ENCODE measurements around the gene TTC28. TPM values are rescaled to one million over a fixed set of nuclear protein-coding genes. Genes with fewer than 3 reads are reported as not detected.
"Not testable (repeated sequence)": the region's sequence is repeated elsewhere in the genome, so short reads cannot be mapped to it uniquely, and the experiment has no call there.

TTC28 gene
- total RNA-seq, 1 donor from 2014 or later: 17.0 TPM

DNA sequence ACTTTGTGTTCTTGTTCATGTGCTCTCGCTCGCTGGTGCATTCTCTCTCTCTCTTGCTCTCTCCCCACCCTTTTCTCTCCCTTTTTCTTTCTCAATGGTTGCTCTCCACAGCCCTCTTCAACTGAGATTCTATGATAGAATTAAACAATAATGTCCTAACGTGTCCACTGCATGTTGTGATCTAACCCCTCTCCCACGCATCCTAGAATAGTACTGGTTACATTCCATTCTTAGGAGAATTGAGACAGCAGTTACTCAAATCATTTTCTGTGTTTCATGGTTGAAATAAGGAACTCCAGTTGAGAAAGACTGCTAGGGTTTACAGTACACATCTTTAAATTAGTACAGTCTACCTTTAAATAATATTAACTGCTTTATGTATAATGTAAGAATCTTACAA is 442.5 kb downstream of the TTC28 start:
- no peak for DNase-seq
- ATAC-seq: no peak
- intact Hi-C loops (cut with micrococcal nuclease): no loop called here

DNA sequence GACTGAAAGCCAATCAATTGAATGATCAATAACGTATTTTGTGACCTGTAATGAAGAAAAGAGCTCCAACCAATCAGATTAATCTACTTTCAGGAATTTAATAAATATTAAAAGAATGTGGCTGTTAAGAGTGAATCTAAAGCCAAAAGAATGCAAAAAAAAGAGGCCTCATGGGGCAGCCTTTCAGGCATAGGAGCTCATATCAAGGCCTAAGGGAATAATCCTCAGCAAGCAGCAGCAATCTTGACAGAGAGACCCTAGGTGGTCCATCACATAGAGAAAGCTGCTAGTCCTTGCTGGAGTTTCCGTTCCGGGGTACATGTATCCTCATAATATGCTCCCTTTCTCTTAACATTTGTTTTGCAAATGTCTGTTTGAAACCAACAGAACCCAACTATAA is 447.4 kb downstream of the TTC28 start:
- ATAC-seq: no peak
- intact Hi-C loops (cut with micrococcal nuclease): no loop called here

DNA sequence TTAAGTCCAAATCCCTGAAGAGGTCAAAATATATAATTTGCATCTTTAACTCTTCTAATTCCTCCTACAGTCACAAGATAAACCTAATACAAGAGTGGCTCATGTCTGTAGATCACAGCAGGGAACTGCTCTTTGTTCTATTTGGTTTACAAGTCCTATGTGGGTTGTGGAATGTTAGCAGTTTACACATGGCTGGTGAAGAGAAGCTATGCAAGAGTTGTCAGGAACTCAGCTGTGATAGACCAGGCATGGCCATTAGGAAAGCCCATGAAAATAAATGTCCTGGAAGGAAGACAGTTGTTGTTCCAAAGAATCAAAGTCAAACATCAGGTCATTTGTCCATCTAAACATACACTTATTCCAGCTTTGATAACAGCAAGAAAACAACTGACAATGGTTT is 448.2 kb downstream of the TTC28 start:
- ATAC-seq: peak; percentile 64
- intact Hi-C loops (cut with micrococcal nuclease): no loop called here
- no peak for DNase-seq

More for the DNA sequence above, 447.4 kb downstream of the TTC28 start:
- DNase-seq: no peak

DNA sequence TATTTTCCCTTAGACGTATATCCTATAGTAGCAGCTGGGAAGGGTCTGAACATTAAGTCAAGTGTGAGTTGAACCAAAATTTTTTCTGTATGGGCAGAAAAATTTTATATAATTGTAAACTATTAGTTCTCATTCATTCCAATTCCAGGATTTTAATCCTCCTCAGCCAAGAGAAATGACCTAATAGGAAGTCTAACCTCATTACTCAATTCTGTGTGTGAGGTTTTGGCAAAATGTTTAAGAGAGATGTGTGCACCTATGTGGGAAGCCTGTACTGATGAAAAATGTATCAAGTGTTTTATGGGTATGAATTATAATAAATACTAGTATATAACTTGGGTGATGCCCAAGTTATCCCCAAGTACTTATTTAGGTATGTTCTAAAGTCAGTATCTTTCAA is 449.0 kb downstream of the TTC28 start:
- DNase-seq: no peak
- peak; percentile 64 for ATAC-seq
- intact Hi-C loops (cut with micrococcal nuclease): no loop called here

DNA sequence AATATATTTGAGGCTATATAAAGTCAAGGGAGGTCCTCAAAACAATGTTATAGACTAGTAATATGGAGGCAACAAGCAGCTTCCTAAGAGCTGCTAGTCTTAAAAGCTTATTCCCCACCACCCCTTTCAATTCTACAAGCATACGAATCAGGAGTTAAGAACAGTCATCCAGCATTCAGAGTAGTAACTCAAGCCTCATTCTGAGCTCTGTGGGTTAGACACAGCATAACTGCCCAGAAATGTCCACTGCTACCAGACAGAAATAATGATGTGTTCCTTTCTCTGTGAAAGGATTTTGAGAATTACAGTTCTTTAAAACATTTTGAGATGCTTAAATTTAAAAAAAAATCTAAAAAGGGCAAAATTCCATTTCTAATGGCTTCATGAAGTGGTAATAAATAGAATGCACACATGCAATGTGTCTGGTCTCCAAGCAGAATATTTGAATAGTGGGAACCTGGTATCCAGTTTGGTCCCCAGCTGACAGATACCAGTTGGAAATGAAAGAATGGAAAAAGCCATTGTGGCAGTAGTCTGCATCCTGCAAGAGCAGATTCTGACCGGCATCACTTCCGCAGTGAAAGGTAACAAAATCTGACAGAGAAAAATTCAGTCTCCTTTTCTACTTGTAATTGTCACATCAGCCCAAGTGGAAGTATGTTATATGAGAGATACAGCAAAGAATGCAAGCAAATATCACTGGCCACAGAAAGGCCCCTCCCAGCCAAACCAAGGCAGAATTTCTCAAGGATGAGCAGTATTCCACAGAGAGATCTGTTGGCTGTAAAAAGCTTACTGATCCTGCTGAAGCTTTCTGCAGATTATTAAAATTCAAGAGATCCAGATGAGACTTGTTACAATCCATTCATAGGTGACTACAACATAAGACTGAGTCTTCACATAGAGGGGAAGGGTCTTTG is 449.8 kb downstream of the TTC28 start:
- no peak for ATAC-seq
- DNase-seq: no peak
- intact Hi-C loops (cut with micrococcal nuclease): no loop called here

DNA sequence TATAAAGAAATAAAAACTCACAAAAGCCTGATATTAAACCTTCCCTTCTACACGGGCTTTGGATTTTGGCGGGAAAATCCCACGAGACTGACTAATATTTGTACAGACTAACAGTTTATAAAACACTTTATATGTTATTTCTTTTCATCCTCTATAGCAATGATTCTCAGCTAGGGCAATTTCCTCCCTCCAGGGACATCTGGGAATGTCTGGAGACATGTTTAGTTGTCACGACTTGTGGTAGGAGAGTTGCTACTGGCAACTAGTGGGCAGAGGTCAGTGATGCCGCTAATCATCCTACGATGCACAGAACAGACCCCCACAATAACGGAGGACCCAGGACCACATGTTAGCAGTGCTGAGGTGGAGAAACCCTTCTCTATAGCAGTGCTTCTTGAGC is 455.8 kb downstream of the TTC28 start:
- intact Hi-C loops (cut with micrococcal nuclease): no loop called here
- ATAC-seq (no peak), DNase-seq (no peak)

DNA sequence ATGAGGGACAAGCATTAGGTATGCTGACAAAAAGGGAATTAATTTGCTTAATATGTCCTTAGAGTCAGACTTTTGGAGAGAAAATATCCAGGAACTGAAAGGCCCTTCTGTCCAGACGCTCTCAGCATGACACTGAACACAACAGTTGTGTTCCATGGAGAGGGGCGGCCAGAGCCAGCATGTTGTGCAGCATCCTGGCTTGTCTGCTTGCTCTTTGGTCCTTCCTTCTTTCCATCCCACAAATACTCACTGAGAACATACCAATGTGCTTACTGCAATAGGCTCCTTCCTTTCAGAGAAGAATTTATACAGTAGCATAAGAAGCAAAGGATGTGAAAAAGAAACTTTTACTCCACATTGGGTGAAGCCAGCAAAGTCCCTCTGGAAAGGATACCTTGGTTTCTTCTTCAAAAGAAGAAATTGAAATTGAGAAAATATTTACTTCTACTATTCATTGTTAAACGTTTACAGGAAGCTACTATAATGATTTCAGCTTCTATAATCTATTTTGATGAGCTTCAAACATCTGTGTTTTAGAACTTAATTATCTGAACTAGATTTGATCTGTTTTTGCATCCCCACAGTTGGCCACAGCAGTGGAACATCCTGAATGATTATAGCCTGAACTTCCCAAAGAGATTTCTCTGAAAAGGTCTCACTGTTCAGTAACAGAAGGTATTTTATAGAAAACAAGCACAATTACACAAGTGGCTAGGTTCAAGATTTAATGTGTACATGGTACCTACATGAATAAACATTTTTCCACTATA is 456.5 kb downstream of the TTC28 start:
- no peak for DNase-seq
- intact Hi-C loops (cut with micrococcal nuclease): no loop called here
- ATAC-seq: peak; percentile 47

DNA sequence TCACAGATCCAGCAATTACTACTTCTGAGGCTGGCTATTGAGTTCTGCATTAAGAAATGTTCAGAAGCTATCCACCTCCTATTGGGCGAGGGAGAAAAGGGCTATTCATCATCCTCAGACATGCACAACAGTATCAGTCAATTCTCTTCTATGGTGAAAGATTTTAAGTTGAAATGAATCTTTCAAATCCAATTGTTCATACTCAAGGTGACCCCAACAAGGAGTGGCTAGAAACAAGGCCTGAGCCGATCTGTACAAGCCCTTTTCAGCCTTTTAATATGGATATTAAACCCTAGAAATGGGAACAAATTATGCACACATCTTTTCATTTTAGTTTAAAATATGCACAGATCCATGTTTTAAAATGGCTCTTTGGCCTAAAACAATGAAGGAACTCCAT is 457.1 kb downstream of the TTC28 start:
- intact Hi-C loops (cut with micrococcal nuclease): no loop called here
- no peak for ATAC-seq
- no peak for DNase-seq

DNA sequence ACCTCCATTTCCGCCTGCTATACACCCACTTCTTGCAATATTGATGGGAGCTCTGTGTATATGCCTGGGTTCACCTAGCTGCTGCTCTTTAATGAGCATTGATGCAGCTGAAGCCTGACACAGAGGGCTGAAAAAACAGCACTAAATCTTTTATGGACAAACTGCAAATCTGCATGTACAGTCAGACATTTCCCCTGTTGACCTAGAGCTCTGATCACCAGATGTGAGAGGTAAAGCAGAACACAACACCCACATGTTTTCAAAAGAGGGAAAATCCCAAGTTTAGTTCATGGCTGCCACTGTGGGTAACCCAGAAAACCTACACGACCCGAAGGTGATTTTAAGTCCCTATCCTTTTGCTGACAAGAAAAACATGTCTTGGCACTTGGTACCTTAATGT is 457.6 kb downstream of the TTC28 start:
- intact Hi-C loops (cut with micrococcal nuclease): no loop called here
- ATAC-seq (no peak), DNase-seq (no peak)

DNA sequence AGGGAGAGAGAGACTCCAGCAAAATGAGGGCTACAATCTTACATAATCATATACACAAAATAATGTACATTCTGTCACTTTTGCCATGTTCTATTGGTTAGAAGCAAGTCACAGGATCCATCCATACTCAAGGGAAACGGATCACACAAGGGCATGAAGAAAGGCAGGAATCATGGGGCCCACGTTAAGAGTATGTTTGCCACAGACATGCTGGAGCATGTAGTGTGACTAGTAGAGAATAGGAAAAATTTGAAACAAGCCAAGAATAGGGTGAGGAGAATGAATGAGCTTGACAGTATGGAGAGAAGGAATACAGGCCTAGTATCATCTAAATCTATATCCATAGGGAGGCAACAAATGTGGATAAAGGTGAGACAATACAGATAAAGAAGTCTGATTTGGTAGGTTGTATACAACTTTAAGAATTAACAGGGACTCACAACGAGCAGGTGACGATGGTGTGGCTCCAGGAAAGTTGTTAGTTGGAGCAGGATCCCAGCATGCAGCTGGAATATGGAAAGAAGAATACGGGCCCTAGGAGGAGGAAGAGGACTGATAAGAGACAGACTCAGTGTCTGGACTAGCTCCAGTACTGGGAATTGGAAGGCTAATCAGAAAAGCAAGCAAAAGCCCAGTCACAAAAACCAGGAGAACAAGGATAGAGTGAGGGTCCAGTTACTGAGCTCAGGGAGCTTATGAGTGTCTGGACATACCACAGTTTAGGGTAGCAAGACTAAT is 458.8 kb downstream of the TTC28 start:
- no peak for DNase-seq
- peak; percentile 54 for ATAC-seq
- intact Hi-C loops (cut with micrococcal nuclease): no loop called here

DNA sequence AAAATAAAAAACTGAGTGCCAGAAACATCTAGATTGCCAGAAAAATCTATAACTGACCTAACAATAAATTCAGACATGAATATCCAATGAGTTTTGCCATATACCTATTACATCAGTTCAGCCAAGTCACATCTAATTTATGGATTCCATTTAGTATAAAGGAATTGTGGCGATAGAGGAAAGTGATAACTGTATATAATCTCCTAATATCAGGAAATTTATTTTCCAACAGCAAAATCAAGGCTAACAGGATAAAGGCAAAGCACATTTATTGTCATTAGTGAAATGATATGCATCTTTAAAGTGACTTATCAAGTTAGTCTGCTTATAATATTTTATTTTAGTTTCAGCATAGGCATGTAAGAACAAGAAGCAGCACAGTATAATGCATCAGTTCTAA is 462.4 kb downstream of the TTC28 start:
- intact Hi-C loops (cut with micrococcal nuclease): no loop called here

DNA sequence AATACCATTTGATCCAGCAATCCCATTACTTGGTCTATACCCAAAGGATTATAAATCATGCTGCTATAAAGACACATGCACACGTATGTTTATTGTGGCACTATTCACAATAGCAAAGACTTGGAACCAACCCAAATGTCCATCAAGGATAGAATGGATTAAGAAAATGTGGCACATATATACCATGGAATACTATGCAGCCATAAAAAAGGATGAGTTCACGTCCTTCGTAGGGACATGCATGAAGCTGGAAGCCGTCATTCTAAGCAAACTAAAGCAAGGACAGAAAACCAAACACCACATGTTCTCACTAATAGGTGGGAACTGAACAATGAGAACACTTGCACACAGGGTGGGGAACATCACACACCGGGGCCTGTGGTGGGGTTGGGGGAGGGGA is 464.9 kb downstream of the TTC28 start:
- intact Hi-C loops (cut with micrococcal nuclease); ATAC-seq; DNase-seq: not testable (repeated sequence)

More for the DNA sequence above, 462.4 kb downstream of the TTC28 start:
- ATAC-seq (no peak), DNase-seq (no peak)

DNA sequence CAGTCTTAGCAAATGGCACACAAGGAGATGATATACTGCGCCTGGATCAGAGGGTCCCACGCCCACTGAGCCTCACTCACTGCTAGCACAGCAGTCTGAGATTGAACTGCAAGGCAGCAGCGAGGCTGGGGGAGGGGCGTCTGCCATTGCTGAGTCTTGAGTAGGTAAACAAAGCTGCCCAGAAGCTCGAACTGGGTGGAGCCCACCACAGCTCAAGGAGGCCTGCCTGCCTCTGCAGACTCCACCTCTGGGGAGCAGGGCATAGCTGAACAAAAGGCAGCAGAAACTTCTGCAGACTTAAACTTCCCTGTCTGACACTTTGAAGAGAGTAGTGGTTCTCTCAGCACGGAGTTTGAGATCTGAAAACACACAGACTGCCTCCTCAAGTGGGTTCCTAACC is 470.2 kb downstream of the TTC28 start:
- ATAC-seq; intact Hi-C loops (cut with micrococcal nuclease): not testable (repeated sequence)
- peak; percentile 26 for DNase-seq

DNA sequence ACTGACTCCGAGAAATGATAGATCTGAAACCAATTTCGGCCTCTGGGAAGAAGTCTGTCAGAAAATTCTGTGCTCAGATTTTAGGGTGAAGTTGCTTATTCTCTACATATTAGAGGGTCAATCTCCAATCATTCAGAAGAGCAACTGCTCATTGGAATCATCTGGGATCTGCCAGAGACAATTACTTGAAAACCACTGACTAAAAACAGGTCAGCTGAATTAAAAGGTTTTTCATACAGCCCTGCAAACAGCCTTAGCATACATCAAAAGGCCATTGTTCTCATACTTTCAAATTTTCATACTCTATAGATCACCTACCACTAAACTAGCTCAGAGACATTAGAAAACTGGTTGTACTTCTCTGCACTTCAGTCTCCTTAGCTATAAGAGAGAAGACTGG is 470.9 kb downstream of the TTC28 start:
- intact Hi-C loops (cut with micrococcal nuclease): no loop called here
- DNase-seq: no peak
- no peak for ATAC-seq

DNA sequence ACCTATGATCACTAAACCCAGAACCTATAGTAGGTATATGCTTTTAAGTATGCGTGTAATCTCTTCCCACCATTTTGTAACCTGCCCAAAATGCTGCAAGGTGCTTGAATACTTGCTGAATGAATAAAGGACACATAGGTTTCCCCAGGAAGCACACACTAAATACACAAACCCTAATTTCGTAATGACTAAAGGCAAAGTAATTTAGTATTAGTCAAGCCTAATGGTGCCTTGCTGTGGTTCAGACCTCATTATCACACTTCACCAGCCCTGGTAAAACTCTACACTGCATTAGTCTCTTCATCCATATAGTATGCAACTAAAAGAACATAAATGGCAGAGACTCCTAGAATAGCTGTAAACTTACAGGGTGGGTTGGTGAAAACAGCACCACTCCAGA is 471.6 kb downstream of the TTC28 start:
- intact Hi-C loops (cut with micrococcal nuclease): no loop called here
- DNase-seq (no peak), ATAC-seq (no peak)

DNA sequence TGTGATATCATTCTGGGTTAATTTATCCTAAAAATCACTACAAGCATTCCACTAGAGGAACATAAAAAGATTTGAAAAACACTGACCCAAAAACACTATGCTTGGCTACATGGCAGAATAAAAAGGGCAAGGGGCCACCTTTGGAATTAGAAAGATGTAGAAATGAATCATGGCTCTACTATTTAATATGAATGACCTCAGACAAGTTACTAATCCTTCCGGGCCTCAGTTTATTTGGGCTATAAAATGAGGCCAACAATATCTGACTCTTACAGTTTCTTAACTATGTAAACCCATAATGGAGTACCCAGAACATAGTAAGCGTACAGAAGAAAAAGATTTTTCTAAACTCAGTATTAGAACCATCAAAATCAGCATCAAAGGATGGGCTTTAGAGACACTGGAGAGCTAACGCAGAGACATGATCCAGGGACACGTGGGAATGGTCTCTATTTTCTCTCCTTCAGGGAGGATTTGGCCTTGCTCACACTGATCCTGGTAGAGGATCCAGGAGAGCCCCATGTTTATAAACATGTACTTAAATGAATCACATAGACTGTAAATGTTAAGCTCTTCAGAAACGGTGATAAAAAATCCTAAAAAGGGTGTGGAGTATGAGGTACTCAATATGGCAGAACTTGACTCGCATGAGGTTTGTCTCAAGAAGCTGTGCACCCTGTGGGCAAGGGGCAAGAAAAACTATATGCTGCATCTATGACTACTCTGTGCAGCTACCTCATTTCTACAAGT is 472.2 kb downstream of the TTC28 start:
- ATAC-seq (no peak), DNase-seq (no peak)
- intact Hi-C loops (cut with micrococcal nuclease): no loop called here

DNA sequence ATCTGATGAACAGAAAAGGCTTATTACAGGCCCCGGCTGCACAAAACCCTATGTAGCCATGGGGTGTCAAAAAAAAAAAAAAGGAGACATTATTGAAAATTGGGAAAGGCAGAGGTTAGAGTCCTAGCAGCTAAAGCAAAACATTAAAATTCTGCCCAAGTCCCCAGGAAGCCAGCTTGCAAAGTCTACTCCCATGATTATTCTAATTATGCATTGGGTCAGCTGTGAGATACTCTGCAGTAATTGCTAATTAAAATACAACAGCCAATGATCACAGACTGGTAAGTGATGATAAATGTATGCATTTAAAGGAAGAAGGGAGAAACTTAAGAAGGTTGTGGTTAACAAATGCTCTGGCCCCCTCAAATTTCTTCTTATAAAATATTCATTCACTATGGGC is 473.7 kb downstream of the TTC28 start:
- DNase-seq (no peak), ATAC-seq (no peak)
- intact Hi-C loops (cut with micrococcal nuclease): no loop called here

DNA sequence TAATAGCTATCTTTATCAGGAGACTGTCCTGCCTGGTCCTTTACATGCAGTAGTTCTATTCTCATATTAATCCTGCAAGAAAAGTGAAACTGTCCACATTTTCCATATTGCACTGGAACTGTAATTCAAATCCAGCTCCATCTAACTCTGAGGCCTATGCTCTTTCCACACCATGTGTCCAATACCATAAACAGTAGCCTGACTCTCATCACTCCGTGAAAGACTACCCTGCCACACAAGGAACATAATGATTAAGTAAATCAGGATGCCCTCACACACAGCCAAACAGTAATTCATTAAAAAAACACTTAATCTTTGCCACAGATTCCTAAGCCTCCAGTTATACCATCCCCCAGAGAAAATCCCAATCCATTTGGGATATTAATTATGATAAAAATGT is 475.3 kb downstream of the TTC28 start:
- DNase-seq (no peak), ATAC-seq (no peak)
- intact Hi-C loops (cut with micrococcal nuclease): no loop called here

DNA sequence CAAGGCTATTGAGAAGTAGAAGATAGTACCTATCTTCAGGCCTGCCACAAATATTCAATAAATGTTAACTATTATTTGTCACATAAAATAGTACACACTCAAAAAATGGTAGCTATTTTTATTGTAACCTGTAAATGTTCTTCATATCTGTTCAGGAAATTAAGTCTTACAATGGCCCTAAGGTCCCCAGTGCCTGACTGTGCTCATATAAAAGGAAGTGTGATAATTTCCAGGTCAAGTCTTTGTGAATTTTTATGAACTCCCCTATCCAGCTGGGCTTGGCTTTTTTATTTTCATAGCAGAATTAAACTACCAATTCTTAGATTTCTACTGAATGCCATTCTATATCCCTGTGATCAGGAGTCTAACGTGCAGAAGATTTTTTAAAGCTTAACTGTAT is 476.4 kb downstream of the TTC28 start:
- intact Hi-C loops (cut with micrococcal nuclease): no loop called here
- DNase-seq (no peak), ATAC-seq (no peak)
